Left lung (tissue), 10 donors: Measurements from ENCODE around the gene TANC1. TPM values are rescaled to one million over a fixed set of nuclear protein-coding genes. Genes with fewer than 3 reads are reported as not detected.

Experiments used
- ATAC-seq: fragments of 200-7000 bp; cut with Tn5 transposase; one replicate; pipeline ENCODE4 v1.9.1; 2020; ENCODE audit warnings: moderate library complexity
- DNase-seq, 4 donors: peaks; one replicate each; pipeline ENCODE4 v3.0.0-alpha.2; 2013 to 2020
- H3K27ac ChIP-seq, 2 donors: fragments of 200-600 bp; sonication (generic) in 1 of 2; one replicate each; pipeline versions ENCODE4 v1.5.0 to v1.8.0; 2020 to 2021
- H3K27me3 ChIP-seq, 2 donors: fragments of 200-600 bp; sonication (generic) in 1 of 2; one replicate each; pipeline versions ENCODE4 v1.5.0 to v1.8.0; 2020 to 2021
- H3K36me3 ChIP-seq, 2 donors: fragments of 200-600 bp; sonication (generic) in 1 of 2; one replicate each; pipeline versions ENCODE4 v1.5.0 to v1.8.0; 2020 to 2021
- H3K4me1 ChIP-seq, 2 donors: fragments of 200-600 bp; one replicate each; pipeline ENCODE4 v1.8.0; 2021
- H3K4me3 ChIP-seq, 2 donors: fragments of 200-600 bp; sonication (generic) in 1 of 2; one replicate each; pipeline versions ENCODE4 v1.5.0 to v1.8.0; 2020 to 2021; ENCODE audit warnings: mild to moderate bottlenecking in 1 of 2
- H3K9me3 ChIP-seq, 2 donors: fragments of 200-600 bp; sonication (generic) in 1 of 2; one replicate each; pipeline versions ENCODE4 v1.5.0 to v1.8.0; 2020 to 2021
- CTCF ChIP-seq, 2 donors: fragments of 200-600 bp; sonication (generic) in 1 of 2; IDR thresholded peaks; one replicate each; pipeline versions ENCODE4 v1.5.0 to v1.8.0; 2021; ENCODE audit warnings: antibody characterized with exemption in 2 of 2
- intact Hi-C, 2 donors: fragments of 100-400 bp; cut with DNase I; formaldehyde crosslinking; loops; one replicate each; pipeline versions ENCODE4 v1.11.2 to v1.14.2; 2022
- polyA plus RNA-seq, 6 donors: library from polyadenylated mRNA; unstranded; fragments of 120-200 nt; gene quantifications; one replicate each; pipeline ENCODE4 v1.2.1, GENCODE V29; 2013; ENCODE audit not compliant: insufficient read length in 6 of 6
- total RNA-seq, 2 donors: library from RNA; stranded (reverse); fragmentation: NEBNext Ultra II Directional; extraction: Animal tissue kit (Norgen Biotek cat#: 25700); gene quantifications; one replicate each; pipeline ENCODE4 v1.2.1, GENCODE V29; 2021
- donor health status: DM: no; HTN: yes; CAD: no.
- donor health status: DM: no; HTN: no; CAD: no.

The TANC1 gene
- total and polyA plus RNA-seq, 8 donors, result 40.1 to 76.6 (median 53.3) TPM

- intact Hi-C loops, result no loop called here
- no peak overlapping the region for H3K4me3 ChIP-seq
- ATAC-seq, result no peak
- H3K36me3 ChIP-seq, result no peaks in the 10 kb centered on the region
- no peak for TF ChIP-seq CTCF (IDR thresholded peaks at IDR 0.05)
- DNase-seq, result no peak
- H3K27ac ChIP-seq, result peak overlapping the region in 1 of 2 donors; percentile 61
- peaks cover 14 to 30% of the 10 kb centered on the region in 2 donors for H3K4me1 ChIP-seq
- H3K27me3 ChIP-seq, result no peaks in the 10 kb centered on the region
- no peaks in the 10 kb centered on the region for H3K9me3 ChIP-seq
Measured at GRCh38 chr2:159082119-159082518, 113.7 kb downstream of the TANC1 start.

DNA sequence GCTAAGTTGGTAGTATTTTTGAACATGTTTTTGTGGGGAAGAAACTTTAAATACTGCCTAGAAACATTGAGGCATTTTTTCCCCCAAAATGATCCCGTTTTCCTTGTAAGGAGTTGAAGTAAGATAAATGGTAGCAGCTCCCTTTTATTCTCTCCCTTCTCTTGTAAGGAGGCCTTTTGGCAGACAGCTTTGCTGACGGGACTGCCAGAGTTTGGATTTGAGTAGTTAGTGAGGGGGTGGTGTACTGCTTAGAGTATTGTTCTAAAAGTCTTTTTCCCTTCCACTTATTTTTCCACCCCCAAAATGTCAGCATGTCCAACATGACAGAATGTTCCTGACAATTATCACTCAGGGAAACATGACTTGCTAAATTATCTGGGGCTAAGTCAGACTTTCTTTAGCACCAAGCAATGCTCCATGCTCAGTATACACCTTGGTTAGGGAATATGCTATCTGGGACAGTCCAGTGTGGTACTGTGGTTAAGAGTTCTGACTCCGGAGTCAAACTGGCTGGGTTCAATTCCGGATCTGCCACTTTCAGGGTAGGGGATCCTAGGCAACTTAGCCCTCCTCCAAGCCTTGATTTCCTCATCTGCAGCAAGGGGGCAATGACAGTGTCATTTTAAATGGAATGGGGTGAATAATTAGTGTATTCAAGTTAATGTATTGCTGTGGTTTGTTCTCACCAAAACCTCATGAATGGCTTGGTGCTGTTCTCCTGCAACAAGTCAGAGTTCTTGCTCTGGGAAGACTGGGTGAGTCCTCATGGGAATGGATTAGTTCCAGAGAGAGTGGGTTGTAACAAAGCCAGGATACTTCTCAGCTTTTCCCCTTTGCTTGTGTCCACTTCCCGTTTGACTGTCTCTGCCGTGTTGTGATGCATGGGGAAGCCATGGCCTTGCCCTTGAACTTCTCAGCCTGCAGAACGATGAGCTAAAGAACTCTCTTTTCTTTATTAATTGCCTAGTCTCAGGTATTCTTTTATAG, 116.2 kb downstream of the TANC1 start:
- intact Hi-C loops, result no loop called here
- Histone ChIP-seq H3K9me3 (no peaks in the 10 kb centered on the region), H3K27ac (peak overlapping the region; percentile 66 to 72), H3K4me1 (peaks cover 19 to 52% of the 10 kb centered on the region in 2 donors), H3K4me3 (no peak overlapping the region), H3K27me3 (no peaks in the 10 kb centered on the region), H3K36me3 (no peaks in the 10 kb centered on the region)
- ATAC-seq (peak; percentile 45), DNase-seq (no peak)
- no peak for TF ChIP-seq CTCF (IDR thresholded peaks at IDR 0.05)

- H3K27ac ChIP-seq, result no peak overlapping the region
- DNase-seq, result peak in 2 of 4 donors; percentile 43 to 55
- no peaks in the 10 kb centered on the region for H3K27me3 ChIP-seq
- ATAC-seq, result no peak
- TF ChIP-seq CTCF (IDR thresholded peaks at IDR 0.05), result no peak
- H3K9me3 ChIP-seq, result no peaks in the 10 kb centered on the region
- no peak overlapping the region for H3K4me3 ChIP-seq
- H3K36me3 ChIP-seq, result no peaks in the 10 kb centered on the region
- H3K4me1 ChIP-seq, result peaks cover 29 to 69% of the 10 kb centered on the region in 2 donors
- intact Hi-C loops, result no loop called here
Measured at GRCh38 chr2:159086342-159086741, 117.9 kb downstream of the TANC1 start.

DNA sequence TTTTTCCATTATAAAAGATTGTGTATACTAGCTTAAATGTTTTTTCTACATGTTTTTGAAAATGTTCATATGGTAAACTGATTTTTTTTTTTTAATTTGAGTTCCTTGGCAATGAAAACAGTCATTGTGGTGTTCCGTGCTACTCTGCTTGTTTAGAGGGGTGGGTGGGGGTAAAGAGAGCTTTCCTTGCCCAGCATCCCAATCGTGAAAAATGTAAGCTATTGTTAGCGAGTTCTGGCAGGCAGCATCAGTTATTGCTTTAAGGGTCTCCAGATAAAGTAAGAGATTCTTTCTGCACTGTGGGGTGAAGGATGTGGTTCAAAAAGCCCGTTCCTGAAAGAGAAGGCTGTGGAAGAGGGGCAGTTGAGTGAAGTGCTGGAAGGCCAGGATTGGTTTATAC, 118.4 kb downstream of the TANC1 start:
- intact Hi-C loops, result no loop called here
- no peaks in the 10 kb centered on the region for H3K9me3 ChIP-seq
- ATAC-seq, result no peak
- peak overlapping the region in 1 of 2 donors; percentile 4 for H3K27ac ChIP-seq
- no peaks in the 10 kb centered on the region for H3K27me3 ChIP-seq
- H3K4me1 ChIP-seq, result peaks cover 34 to 73% of the 10 kb centered on the region in 2 donors
- H3K36me3 ChIP-seq, result no peaks in the 10 kb centered on the region
- H3K4me3 ChIP-seq, result no peak overlapping the region
- DNase-seq, result peak in 2 of 4 donors; percentile 62 to 66
- no peak for TF ChIP-seq CTCF (IDR thresholded peaks at IDR 0.05)

DNA sequence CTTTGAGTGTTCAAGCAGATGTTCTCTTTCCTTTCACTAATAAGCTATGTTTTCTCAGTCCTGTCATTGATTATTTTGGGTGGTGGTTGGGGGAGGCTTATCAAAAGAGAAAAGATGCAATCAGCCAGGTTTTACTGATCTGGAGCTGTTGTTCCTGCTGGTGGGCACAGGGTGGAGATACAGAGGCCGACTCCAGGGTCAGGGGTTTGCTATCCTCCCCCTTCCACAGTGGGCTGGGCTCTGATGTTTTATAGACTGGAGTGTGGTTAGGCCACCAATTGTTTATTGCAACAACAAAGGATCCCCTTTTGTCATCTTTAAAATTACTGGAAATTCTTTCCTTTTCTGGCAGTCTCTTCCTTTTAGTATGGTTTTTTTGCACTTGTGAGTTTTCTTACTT, 120.5 kb downstream of the TANC1 start:
- no peak for TF ChIP-seq CTCF (IDR thresholded peaks at IDR 0.05)
- no peaks in the 10 kb centered on the region for H3K9me3 ChIP-seq
- ATAC-seq, result no peak
- DNase-seq, result no peak
- no peaks in the 10 kb centered on the region for H3K27me3 ChIP-seq
- H3K36me3 ChIP-seq, result no peaks in the 10 kb centered on the region
- intact Hi-C loops, result no loop called here
- peak overlapping the region; percentile 45 to 59 for H3K27ac ChIP-seq
- no peak overlapping the region for H3K4me3 ChIP-seq
- peaks cover 45 to 94% of the 10 kb centered on the region in 2 donors for H3K4me1 ChIP-seq
